OCI-LY3 (cell line): ENCODE data around the gene ARHGAP40.

Experiments
- CTCF ChIP-seq: fragments of 200-600, 300-600 bp; sonication (generic); IDR thresholded peaks from 2 replicates; pipeline ENCODE4 v1.5.1; 2014; ENCODE audit warnings: antibody characterized with exemption, low read length, low read depth
- EZH2phosphoT487 ChIP-seq: fragments of 200-600 bp; shearing (Covaris generic); IDR thresholded peaks from 2 replicates; pipeline ENCODE4 v1.6.1; 2018; ENCODE audit warnings: antibody characterized with exemption, mixed run types, low read depth

- TF ChIP-seq CTCF, result no peak
- TF ChIP-seq EZH2phosphoT487, result no peak
These were observed 75.0 kb downstream of the ARHGAP40 start for GRCh38 chr20:38676576-38676975.
